CD4-positive, alpha-beta T cell treated with Interleukin-6 at 100 ng/mL for 8 hours (primary cell): ENCODE data around the gene DNAJC5.
A peak's percentile ranks its signal among the peaks of the same experiment; 100 is the strongest.
"Not testable (repeated sequence)": the region's sequence is repeated elsewhere in the genome, so short reads cannot be mapped to it uniquely, and the experiment has no call there.

Source experiments
- DNase-seq: peaks from one replicate; pipeline ENCODE4 v3.0.0-alpha.2; 2020; ENCODE audit warnings: mixed read lengths, low spot score

The DNAJC5 gene

DNA sequence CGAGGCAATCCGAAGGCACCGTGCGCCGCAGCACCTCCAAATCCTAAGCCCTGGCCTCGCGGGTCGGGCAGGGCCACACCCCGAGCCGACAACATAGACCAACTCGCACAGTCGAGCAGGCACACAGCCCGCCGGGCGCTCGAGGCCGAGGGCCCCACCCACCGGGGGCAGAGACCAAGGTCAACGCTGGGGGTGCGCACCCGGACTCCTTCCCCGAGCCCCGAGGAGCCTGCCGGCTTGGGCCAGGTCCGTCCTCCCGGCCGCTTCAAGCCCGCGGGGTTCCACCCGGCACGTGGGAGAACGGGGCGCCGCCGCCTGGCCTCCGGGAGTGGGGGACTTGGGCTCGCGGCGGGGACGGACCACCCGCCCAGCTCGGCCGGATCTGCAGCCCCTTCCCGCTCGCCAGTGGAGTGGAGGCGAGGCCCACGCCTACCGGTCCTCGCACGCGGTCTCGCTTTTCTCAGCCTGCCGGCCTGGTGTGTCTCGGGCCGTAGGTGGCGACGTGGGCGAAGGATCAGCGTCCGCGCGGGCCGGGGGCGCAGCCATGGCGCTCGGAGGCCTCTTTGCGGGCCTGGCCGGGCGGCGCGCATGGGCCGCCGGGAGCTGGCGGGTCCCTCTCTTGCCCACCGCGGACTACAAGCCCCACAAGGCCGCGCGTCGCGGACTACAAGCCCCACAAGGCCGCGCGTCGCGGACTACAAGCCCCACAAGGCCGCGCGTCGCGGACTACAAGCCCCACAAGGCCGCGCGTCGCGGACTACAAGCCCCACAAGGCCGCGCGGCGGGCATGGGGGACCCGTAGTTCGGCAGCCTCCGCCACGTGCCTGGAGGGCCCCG, 61.1 kb downstream of the DNAJC5 start, which contains the start of gene UCKL1:
Gene UCKL1 (minus strand): TSS at position 590 of the 837 bp plus-strand sequence. CDS start 44 bp downstream, at position 546.
- DNase-seq, result peak; percentile 88

DNA sequence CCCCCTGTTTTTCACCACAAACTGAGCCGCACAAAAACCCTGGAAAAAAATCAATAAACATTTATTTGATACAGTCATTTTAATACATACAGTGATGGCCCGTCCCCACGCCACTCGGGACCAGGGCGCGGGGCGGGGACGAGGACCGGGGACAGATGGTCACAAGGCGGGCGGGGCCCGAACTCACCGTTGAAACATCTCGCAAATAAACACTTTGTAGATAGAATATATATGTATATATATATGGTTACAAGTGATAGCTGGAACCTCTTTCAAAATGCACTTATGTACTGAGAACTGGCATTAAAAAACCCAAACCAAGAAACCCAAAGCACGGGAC, 61.7 kb downstream of the DNAJC5 start:
- DNase-seq, result no peak

DNA sequence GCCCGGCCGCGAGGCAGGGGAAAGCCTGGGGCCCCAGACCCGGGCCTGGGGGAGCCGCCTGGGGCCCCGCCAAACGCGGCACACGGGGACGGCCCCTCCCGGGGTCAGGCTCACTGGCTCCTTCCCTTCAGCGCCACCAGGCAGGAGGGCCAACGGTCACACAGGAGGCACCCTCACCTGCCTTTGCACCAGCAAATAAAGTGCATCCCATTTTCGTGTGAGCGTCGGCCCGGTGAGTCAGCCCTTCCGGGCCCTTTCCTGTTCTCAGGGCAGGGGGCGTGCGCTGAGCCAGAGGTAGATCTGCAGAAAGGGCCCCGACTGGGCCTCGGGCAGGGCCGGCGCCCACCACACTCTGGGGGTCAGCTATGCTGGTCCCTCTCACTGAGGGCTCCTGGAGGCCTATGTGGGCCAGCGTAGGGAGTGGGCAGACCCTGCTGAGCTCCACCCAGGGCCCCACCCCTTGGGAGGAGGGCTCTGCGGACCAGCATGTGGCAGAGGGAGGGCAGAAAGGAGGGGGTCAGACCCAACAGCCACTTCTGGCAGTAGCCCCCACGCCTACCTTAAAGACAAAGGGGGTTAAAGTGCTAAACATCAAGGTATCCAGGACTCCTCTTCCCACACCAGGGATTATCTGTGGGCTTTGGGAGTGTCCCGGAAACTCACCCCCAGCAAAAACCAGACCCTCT, 62.2 kb downstream of the DNAJC5 start:
- peak; percentile 73 for DNase-seq

GRCh38 chr20:63957690-63958441, 62.9 kb downstream of the DNAJC5 start:
- no peak for DNase-seq

- no peak for DNase-seq
Observed at GRCh38 chr20:63958471-63958870, 63.5 kb downstream of the DNAJC5 start.

DNA sequence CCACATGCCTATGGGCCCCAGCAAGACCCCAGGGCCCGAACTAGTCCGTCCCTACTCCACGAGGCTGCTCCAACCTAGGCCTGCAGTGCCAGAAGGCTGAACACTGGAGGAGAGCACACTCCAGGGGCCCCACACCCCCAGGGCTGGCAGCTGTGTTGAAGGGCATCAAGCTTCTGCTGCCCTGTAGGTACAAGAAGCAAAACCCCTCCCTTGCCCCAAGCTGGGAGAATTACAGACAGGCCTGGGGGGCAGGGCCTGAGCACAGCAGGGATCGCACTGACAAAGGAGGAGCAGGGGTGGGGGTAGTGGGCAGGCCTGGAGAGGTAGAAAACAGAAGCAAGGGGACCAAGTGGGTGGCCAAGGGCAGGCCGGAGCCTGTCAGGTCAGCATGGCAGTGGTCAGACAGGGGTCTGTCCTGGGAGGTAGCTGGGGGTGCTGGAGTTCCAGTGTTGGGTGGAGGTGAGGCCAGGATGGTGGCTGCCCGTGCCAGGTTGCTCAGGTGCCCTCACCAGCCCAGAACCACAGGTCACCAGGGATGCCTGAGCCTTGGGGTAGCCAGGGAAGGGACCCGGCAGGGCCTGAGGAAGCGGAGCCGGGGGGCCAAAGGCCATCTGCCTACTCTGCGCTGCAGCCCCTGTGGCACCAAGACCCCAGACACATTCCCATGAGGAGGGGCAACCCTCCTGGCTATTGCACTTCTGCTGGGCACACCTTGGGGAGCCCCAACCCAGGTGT, 64.2 kb downstream of the DNAJC5 start:
- no peak for DNase-seq

DNA sequence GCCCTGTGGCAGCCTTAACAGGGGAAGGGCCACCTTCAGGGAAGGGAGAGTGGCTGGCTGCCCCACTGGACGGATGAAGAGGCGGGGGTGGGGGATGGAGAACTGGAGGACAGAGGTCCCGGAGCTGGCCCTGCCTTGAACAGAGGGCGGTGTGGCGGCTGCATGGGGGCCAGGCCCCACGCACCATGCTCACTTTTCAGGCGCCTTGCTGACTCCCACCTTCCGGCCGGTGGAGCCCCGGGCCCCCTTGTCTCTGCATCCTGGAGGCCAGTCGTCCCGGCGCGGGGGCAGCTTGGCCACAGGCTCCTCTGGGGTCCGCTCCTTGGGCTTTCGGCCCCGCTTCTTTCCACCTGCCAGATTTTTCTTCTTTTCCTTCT, 64.8 kb downstream of the DNAJC5 start:
- DNase-seq, result no peak

DNA sequence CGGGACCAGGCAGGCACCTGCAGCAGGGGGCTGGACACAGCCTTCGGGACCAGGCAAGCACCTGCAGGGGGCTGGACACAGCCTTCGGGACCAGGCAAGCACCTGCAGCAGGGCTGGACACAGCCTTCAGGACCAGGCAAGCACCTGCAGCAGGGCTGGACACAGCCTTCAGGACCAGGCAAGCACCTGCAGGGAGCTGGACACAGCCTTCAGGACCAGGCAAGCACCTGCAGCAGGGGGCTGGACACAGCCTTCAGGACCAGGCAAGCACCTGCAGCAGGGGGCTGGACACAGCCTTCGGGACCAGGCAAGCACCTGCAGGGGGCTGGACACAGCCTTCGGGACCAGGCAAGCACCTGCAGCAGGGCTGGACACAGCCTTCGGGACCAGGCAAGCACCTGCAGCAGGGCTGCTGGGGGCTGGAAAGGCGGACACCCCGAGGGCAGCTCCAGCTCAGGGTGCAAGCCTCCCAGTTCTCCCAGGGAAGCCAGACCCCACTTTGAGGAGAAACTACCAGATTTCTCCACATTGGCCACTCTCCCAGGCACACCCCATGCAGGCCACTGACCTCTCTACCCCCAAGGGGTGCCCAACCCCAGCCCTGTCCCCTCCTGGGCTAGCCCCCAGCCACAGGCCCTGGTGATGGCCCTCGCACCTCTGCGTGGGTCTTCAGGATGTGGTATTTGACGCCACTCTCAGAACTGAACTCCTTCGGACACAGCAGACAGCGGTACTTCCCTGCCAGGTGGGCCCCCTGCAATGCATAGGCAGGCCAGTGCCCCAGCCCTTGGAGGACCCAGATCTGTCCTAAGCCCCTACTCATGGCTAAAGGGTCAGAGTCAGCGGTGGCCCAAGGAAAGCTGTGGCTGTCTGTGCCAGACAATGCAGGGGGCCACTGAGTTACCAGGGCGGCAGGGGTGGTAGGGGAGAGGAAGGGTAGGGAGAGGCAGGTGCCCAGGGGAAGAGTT, 66.0 kb downstream of the DNAJC5 start:
- not testable (repeated sequence) for DNase-seq

DNA sequence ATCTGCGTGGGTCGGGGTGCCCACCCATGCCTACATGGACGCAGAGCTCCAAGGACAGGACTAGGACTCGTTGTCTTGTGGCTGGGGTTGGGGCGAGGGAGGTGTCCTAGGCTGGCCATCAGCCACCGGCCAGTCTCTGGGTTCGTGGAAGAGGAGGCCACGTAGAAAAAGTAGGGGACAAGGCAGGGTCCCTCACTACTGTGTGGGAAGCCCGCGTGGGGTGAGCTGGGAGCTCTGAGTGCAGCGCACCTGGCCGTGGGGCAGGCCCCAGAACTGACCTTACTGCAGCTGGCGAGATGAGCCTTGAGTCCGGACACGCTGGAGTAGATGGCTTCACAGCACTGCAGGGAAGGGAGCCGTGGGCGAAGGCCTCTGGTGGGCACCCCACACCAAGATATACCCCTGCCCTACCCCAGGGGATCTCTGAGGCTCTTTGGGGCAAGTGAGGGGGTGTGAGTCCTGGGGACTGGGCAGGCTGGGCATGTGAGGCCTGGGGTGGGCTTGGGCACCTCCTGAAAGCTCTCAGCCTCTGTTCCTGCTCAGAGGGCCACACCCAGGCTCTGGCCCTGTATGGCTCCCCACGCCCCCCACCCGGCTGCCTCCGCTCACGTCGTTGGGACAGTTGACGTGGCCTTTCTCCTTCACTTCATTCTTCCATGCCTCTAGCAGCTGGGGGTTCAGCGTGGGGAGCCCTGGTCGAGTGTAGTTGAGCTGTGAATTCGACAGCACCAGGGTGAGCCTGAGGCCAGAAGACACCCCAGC, 66.9 kb downstream of the DNAJC5 start:
- no peak for DNase-seq

- no peak for DNase-seq
Observed at GRCh38 chr20:63962426-63963347, 67.8 kb downstream of the DNAJC5 start.

- DNase-seq, result no peak
Observed at GRCh38 chr20:63963348-63963741, 68.4 kb downstream of the DNAJC5 start.

DNA sequence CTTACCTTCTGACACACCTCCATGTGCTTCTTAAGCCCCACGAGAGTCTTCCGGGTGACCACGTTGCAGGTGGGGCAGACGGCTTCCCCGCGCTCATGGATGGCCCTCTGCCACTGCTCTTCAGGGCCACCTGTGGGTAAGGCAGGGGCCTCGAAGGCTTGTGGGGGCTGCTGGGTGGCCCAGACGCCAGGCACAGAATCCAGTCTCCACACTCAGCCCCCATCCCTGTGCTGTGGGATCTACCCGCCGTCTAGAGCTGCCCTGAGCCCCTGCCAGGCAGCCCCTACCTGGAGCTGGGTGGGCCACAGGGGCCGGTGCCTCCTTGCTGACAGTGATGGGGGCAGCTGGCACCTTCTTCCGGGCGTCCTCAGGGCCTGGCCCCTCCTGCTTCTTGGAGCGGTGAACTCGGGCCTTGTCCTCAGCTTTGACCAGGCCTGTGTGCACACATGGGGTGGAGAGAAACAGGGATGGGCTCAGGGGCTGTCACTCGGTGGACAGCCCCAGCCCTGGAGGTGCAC, 68.9 kb downstream of the DNAJC5 start:
- no peak for DNase-seq

DNA sequence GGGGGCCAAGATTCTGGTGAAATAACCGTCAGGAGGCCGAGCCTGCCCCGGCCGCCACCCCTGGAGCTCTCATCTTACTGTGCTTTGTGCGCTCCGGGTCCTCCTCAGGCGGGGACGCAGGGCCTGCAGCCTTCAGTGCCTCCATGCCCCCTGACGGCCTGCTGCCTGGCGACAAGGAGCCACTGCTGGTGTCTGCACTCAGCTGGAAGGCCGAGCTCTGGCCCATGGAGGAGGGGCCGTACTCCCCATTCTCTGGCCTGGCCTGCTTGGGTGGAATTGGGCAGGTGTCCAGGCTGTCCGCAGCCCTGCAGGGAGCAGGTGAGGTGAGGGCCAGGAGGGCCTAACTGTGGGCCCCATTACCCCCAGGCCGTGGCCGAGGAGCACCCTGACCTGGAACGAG, 69.5 kb downstream of the DNAJC5 start:
- DNase-seq, result no peak

DNA sequence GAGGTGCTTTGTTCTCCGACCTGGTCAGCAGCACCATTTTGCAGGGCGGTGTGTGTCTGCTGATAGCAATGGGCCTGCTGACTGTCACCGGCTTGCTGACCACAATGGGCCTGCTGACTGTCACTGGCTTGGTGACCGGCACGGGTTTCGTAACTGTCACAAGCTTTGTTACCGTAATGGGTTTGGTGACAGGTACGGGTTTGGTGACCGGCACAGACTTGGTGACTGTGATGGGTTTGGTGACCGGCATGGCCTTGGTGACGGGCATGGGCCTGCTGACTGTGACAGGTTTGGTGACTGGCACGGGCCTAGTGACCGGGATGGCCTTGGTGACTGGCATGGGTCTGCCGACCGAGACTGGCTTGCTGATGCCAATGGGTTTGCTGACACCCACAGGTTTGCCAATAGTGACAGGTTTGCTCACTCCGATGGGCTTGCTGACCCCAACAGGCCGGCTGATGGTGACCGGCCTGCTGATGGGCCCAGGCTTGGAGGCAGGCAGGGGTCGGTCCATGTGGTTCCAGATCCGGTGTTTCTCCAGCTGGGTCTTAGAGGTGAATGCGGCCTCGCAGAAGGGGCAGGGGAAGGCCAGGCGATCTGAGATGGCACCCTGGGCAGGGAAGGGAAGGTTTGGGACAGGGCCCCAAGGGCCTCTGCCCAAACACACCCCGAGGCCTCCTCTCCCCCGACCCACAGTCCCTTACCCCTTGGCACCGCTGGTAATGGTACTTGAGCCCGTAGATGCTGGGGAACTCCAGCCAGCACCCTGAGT, 71.4 kb downstream of the DNAJC5 start:
- DNase-seq, result no peak

DNA sequence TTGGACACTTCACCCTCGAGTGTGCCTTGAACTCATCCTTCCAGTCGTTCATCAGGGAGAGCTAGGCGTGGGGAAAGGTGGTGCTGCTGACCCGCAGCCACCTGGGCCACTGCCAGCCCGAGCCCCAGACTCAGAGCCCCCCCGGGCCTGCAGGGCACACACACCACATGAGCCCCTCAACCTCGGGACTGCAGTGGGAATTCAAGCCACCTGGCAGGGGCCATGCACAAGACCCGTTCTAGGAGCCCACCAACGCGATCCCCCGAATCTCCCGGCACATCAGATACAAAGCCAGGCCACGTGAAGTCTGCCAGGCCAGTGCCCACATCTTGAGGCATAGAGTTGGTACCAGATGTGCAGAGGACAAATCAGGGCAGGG, 72.0 kb downstream of the DNAJC5 start:
- DNase-seq, result no peak

DNA sequence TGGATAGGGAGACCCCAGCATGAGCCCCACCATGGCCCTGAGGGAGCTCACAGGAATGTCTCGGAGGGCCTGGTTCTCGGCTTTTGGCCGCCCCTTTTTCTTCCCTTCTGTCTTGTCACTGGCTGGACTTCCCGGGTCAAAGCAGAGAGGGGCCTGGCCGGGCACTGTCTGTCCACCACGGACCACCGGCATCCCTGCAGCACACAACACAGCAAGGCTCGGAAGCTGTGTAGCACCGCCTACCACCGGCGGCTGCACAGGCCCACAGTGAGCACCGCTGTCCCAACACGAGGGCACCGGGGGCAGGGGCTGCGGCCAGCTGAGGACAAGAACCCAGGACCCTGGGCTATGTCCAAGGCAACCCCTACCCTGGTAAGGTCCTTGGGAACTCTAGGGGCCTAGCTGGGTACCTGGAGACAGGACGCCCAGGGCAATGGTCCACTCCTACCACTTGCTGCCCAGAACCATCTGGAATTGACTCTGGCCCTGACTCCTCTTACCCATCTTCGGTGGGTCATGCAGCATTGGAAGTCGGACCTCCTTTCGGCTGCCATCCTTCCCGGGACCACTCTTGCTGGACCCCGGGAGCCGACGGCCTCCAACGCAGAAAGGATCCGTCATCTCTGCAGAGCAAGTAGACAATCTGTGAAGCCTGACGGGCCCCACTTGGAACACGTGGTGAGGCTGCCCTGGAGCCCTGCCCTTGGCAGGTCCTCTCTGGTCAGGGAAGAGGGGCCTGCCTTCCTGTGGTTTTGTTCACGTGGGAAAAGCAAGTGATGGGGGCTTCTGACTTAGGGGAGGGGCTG, 72.6 kb downstream of the DNAJC5 start:
- DNase-seq, result no peak
